BE2C (cell line): Measurements from ENCODE around the gene CLDN16.

Experiments used
- DNase-seq: peaks from one replicate; pipeline ENCODE4 v3.0.0-alpha.2; 2020
- H3K27me3 ChIP-seq: fragments of 250-450 bp; sonication (Bioruptor Pico); 2 replicates; pipeline ENCODE4 v1.5.1; 2020; ENCODE audit warnings: mild to moderate bottlenecking
- H3K36me3 ChIP-seq: fragments of 250-450 bp; sonication (Bioruptor Pico); 2 replicates; pipeline ENCODE4 v1.5.1; 2020; ENCODE audit warnings: mild to moderate bottlenecking
- H3K4me1 ChIP-seq: fragments of 250-450 bp; sonication (Bioruptor Pico); 2 replicates; pipeline ENCODE4 v1.5.1; 2020
- H3K4me3 ChIP-seq: 2 replicates; pipeline ENCODE4 v1.5.1; 2011; ENCODE audit warnings: low read depth, low read length
- H3K9me3 ChIP-seq: fragments of 250-450 bp; sonication (Bioruptor Pico); 2 replicates; pipeline ENCODE4 v1.5.1; 2020
- TF ChIP-seq, protein P1 (sequence below): IDR thresholded peaks from 2 replicates; pipeline ENCODE4 v1.5.1; 2012; ENCODE audit warnings: mild to moderate bottlenecking, low read depth, low read length

The CLDN16 gene

DNA sequence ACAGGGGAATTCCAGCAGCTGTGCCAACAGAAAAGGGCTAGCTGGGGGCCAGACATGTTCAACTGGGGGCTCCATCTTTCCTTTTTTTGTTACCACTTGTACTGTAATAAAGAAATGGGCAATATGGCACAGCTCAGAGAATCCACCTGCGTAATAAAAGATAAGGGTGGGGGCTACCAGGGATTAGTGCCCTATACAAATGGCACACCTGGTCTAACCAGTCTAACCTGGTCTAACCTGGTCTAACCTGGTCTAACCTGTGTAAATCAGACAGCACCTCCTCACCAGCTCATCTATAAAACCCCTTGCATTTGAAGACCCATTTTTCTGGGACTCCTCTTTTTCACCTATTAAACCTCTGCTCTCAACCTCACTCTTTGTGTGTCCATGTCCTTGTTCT is 26.2 kb upstream of the CLDN16 start:
- H3K4me3 ChIP-seq, result no peak overlapping the region
- no peaks in the 10 kb centered on the region for H3K4me1 ChIP-seq
- TF ChIP-seq, protein P1, sequence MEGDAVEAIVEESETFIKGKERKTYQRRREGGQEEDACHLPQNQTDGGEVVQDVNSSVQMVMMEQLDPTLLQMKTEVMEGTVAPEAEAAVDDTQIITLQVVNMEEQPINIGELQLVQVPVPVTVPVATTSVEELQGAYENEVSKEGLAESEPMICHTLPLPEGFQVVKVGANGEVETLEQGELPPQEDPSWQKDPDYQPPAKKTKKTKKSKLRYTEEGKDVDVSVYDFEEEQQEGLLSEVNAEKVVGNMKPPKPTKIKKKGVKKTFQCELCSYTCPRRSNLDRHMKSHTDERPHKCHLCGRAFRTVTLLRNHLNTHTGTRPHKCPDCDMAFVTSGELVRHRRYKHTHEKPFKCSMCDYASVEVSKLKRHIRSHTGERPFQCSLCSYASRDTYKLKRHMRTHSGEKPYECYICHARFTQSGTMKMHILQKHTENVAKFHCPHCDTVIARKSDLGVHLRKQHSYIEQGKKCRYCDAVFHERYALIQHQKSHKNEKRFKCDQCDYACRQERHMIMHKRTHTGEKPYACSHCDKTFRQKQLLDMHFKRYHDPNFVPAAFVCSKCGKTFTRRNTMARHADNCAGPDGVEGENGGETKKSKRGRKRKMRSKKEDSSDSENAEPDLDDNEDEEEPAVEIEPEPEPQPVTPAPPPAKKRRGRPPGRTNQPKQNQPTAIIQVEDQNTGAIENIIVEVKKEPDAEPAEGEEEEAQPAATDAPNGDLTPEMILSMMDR, result no peak
- H3K36me3 ChIP-seq, result no peaks in the 10 kb centered on the region
- no peaks in the 10 kb centered on the region for H3K27me3 ChIP-seq
- H3K9me3 ChIP-seq, result no peaks in the 10 kb centered on the region
- DNase-seq, result no peak

DNA sequence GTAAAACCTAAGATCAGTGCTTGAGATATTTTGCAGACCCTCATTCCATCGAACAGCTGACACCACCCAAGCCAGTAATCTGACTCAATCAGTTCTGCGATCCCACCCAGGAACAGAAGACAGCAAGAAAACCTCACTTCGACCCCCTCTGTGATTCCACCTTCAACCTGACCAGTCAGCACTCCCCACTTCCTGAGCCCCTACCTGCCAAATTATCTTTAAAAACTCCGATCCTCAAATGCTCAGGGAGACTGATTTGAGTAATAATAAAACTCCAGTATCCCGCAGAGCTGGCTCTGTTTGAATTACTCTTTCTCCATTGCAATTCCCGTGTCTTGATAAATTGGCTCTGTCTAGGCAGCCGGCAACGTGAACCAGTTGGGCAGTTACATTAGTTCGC is 25.7 kb upstream of the CLDN16 start:
- Histone ChIP-seq H3K4me1 (no peaks in the 10 kb centered on the region), H3K36me3 (no peaks in the 10 kb centered on the region), H3K9me3 (no peaks in the 10 kb centered on the region), H3K27me3 (no peaks in the 10 kb centered on the region), H3K4me3 (no peak overlapping the region)
- TF ChIP-seq, protein P1, result no peak
- DNase-seq, result no peak

DNA sequence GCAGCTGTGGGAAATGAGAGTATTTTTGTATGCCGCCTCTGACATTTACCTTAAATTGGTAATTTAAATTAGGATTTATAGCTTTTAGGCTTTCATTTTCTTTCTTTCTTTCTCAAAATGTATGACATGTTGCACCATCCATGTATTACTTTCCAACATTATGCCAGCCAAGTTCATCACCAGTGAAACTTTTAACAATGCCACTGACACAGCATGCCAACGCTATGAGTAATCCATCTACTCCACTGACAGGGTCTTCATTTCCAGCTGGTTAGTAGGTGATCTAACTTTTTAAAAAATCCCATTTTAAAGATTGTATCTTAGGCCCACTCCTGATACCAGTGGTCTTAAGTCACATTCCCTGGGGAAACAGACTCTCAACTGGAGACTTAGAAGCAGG is 21.8 kb upstream of the CLDN16 start:
- Histone ChIP-seq H3K27me3 (no peaks in the 10 kb centered on the region), H3K4me1 (no peaks in the 10 kb centered on the region), H3K4me3 (no peak overlapping the region), H3K9me3 (no peaks in the 10 kb centered on the region), H3K36me3 (no peaks in the 10 kb centered on the region)
- TF ChIP-seq, protein P1, result no peak
- DNase-seq, result no peak

DNA sequence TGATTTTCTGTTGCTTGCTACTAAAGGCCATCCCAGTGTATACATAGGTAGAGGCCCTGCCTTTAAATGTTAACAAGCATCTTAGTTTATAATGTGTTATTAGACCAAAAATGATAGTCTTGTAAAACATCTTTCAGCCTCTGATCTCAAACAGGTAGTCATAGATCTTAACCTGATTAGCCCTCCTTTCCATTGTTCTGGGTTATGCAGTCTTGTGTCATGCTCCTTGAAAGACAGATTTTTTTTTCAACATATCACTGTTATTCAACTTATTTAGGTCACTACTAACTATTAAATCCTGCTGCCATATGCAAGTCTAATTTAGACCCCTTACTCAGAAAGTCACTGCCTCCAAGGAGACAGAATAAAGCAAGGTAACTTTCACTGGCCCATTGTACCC is 19.1 kb upstream of the CLDN16 start:
- no peaks in the 10 kb centered on the region for H3K4me1 ChIP-seq
- no peak for DNase-seq
- H3K9me3 ChIP-seq, result no peaks in the 10 kb centered on the region
- TF ChIP-seq, protein P1, result no peak
- H3K4me3 ChIP-seq, result no peak overlapping the region
- H3K36me3 ChIP-seq, result no peaks in the 10 kb centered on the region
- no peaks in the 10 kb centered on the region for H3K27me3 ChIP-seq

DNA sequence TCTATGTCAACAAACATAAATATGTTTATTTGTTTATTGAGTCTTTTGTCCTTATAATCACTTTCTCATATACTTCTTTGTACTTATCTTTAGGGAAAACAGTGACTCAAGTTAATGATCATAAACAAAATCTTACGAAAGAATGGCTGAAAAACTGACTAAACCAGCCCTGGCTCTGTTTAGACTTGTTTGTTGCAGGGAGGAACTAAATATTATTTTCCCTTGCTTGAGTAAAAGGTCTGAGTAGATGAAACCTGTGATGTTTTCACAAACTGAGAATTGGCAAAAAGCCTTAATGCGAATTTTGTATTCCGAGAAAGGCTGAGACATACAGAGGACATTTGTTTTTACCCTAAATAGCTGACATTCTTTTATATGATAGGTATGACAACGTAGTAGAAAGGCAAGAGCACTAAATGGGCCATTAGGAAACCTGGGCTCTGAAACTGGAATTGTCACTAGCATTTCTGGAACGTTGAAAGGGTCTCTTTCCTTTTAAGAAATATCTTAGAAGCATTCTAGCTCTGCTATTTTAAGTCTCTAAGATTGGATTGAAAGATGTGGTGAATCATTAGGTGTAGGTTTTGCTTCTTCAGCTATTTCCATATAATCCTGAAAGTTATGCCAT is 18.2 kb upstream of the CLDN16 start:
- DNase-seq, result no peak
- Histone ChIP-seq H3K4me3 (no peak overlapping the region), H3K9me3 (no peaks in the 10 kb centered on the region), H3K36me3 (no peaks in the 10 kb centered on the region), H3K27me3 (no peaks in the 10 kb centered on the region), H3K4me1 (no peaks in the 10 kb centered on the region)
- TF ChIP-seq, protein P1, result no peak

DNA sequence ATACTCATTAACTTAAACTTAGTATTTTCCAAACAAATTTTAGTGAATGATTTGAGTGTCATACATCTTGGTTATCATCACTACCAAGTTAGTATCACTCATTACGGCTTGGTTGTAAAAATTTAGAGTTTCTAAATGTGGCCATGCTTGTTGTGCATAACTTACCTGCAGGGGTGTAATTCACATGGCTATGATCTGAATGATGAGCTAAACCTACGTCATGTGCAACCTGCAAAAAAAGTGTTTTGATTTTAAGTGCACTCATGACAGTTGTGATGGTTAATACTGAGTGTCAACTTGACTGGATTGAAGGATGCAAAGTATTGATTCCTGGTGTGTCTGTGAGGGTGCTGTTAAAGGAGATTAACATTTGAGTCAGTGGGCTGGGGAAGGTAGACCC is 17.6 kb upstream of the CLDN16 start:
- DNase-seq, result no peak
- TF ChIP-seq, protein P1, result no peak
- no peaks in the 10 kb centered on the region for H3K27me3 ChIP-seq

More for the DNA sequence above, 17.6 kb upstream of the CLDN16 start:
- Histone ChIP-seq H3K36me3 (no peaks in the 10 kb centered on the region), H3K9me3 (no peaks in the 10 kb centered on the region), H3K4me1 (no peaks in the 10 kb centered on the region), H3K4me3 (no peak overlapping the region)
